Caco-2 (cell line): ENCODE results near the gene GDA. TPM values are rescaled to one million over a fixed set of nuclear protein-coding genes. Genes with fewer than 3 reads are reported as not detected.

Experiments
- BruUV-seq: library from RNA; stranded (reverse); fragments of 400-500 nt; replicated peaks from 2 replicates; lab custom pipeline; 2021; lab: Mats Ljungman, UMichigan
- CTCF ChIA-PET: fragments of 300-600 bp; sonication (Branson Sonifier 250); formaldehyde crosslinking; loops from one replicate; lab custom pipeline; 2022; ENCODE audit warnings: antibody characterized with exemption; lab: Charles Lee
- POLR2A ChIA-PET: fragments of 300-600 bp; sonication (Branson Sonifier 250); formaldehyde crosslinking; loops from one replicate; lab custom pipeline; 2022; ENCODE audit warnings: antibody characterized with exemption; lab: Charles Lee
- DNase-seq, 2 experiments: peaks; one replicate each; pipeline versions ENCODE4 v3.0.0 to v3.0.0-alpha.2; 2020 to 2022
- H3K27me3 ChIP-seq: replicated peaks from 2 replicates; pipeline ENCODE4 v1.6.0; 2011; ENCODE audit warnings: low read length; ENCODE audit not compliant: control insufficient read depth, insufficient read depth
- H3K36me3 ChIP-seq: 2 replicates; pipeline ENCODE4 v1.5.1; 2011; ENCODE audit warnings: low read length; ENCODE audit not compliant: control insufficient read depth, insufficient read depth
- H3K4me1 ChIP-seq: fragments of 250-450 bp; sonication (Bioruptor Pico); 2 replicates; pipeline ENCODE4 v1.5.1; 2020; ENCODE audit warnings: mild to moderate bottlenecking
- H3K4me3 ChIP-seq: 2 replicates; pipeline ENCODE4 v1.5.1; 2011; ENCODE audit warnings: low read depth, mild to moderate bottlenecking, control low read depth, low read length
- H3K9me3 ChIP-seq: fragments of 250-450 bp; sonication (Bioruptor Pico); 2 replicates; pipeline ENCODE4 v1.5.1; 2020; ENCODE audit warnings: mild to moderate bottlenecking, moderate library complexity
- H3K27ac Mint-ChIP-seq: one replicate; pipeline ENCODE4 v1.8.0; 2022; ENCODE audit warnings: mixed read lengths; ENCODE audit not compliant: unreplicated experiment
- H3K27me3 Mint-ChIP-seq: one replicate; pipeline ENCODE4 v1.8.0; 2022; ENCODE audit warnings: mixed read lengths; ENCODE audit not compliant: insufficient read depth, unreplicated experiment
- H3K36me3 Mint-ChIP-seq: one replicate; pipeline ENCODE4 v1.8.0; 2022; ENCODE audit warnings: mild to moderate bottlenecking, mixed read lengths; ENCODE audit not compliant: insufficient read depth, unreplicated experiment
- H3K4me1 Mint-ChIP-seq: one replicate; pipeline ENCODE4 v1.8.0; 2022; ENCODE audit warnings: low read depth, mixed read lengths; ENCODE audit not compliant: unreplicated experiment
- H3K4me3 Mint-ChIP-seq: one replicate; pipeline ENCODE4 v1.8.0; 2022; ENCODE audit warnings: mild to moderate bottlenecking, moderate library complexity, mixed read lengths; ENCODE audit not compliant: unreplicated experiment
- H3K9me3 Mint-ChIP-seq: one replicate; pipeline ENCODE4 v1.8.0; 2022; ENCODE audit warnings: mixed read lengths; ENCODE audit not compliant: unreplicated experiment
- CTCF ChIP-seq, 2 experiments: fragments of 200-600 bp in 1 of 2; IDR thresholded peaks; 1 replicate in 1 of 2; 2 replicates in 1 of 2; pipeline versions ENCODE4 v1.5.1 to v1.8.0; 2011 to 2022; ENCODE audit warnings: antibody characterized with exemption in 1 of 2, control low read depth in 1 of 2, inconsistent platforms in 1 of 2, low read depth in 1 of 2, low read length in 1 of 2, mild to moderate bottlenecking in 1 of 2, moderate library complexity in 1 of 2; ENCODE audit not compliant: insufficient read depth in 1 of 2, severe bottlenecking in 1 of 2, unreplicated experiment in 1 of 2
- intact Hi-C: fragments of 100-400 bp; cut with micrococcal nuclease; formaldehyde crosslinking; loops from one replicate; pipeline ENCODE4 v1.10.0; 2022; ENCODE audit not compliant: unreplicated experiment
- total RNA-seq: library from RNA; stranded (reverse); gene quantifications from 2 replicates; pipeline ENCODE4 v1.2.3, GENCODE V29; 2022

Gene GDA
- total RNA-seq, 1 experiment from 2014 or later = 3.1 TPM

- ChIA-PET CTCF (interaction anchor here (0.6 kb wide), 1 partner anchor 203 kb away, joined by 5 read pairs; no protein-coding TSS in a partner anchor), POLR2A (no interaction called here)
- Histone ChIP-seq H3K27me3 (no peaks in the 10 kb centered on the region), H3K36me3 (no peaks in the 10 kb centered on the region), H3K4me1 (no peaks in the 10 kb centered on the region), H3K9me3 (no peaks in the 10 kb centered on the region), H3K4me3 (no peak overlapping the region)
- Mint-ChIP-seq H3K27ac (no peak overlapping the region), H3K27me3 (no peaks in the 10 kb centered on the region), H3K36me3 (no peaks in the 10 kb centered on the region), H3K4me1 (peaks cover 18% of the 10 kb centered on the region), H3K9me3 (no peaks in the 10 kb centered on the region), H3K4me3 (no peak overlapping the region)
- DNase-seq = no peak
- intact Hi-C loops = no loop called here
- BruUV-seq = no TSS peak
- no peak for TF ChIP-seq CTCF (IDR thresholded peaks at IDR 0.05; ENCODE audit: insufficient read depth in 1 of 2, low read depth in 1 of 2, low read length in 1 of 2, severe bottlenecking in 1 of 2, unreplicated experiment in 1 of 2)
These were observed 36.3 kb downstream of the GDA start for GRCh38 chr9:72185561-72185960.

GRCh38 chr9:72187121-72187695, 38.0 kb downstream of the GDA start:
- intact Hi-C loops = no loop called here
- no peak for DNase-seq
- H3K36me3 Mint-ChIP-seq = no peaks in the 10 kb centered on the region
- CTCF ChIA-PET = no interaction called here
- H3K4me1 Mint-ChIP-seq = peaks cover 18% of the 10 kb centered on the region
- H3K36me3 ChIP-seq = no peaks in the 10 kb centered on the region
- H3K27me3 Mint-ChIP-seq = no peaks in the 10 kb centered on the region
- no peak overlapping the region for H3K27ac Mint-ChIP-seq
- POLR2A ChIA-PET = no interaction called here
- no peaks in the 10 kb centered on the region for H3K4me1 ChIP-seq
- no TSS peak for BruUV-seq
- no peaks in the 10 kb centered on the region for H3K9me3 Mint-ChIP-seq
- TF ChIP-seq CTCF (IDR thresholded peaks at IDR 0.05; ENCODE audit: insufficient read depth in 1 of 2, low read depth in 1 of 2, low read length in 1 of 2, severe bottlenecking in 1 of 2, unreplicated experiment in 1 of 2) = no peak
- no peak overlapping the region for H3K4me3 ChIP-seq
- H3K4me3 Mint-ChIP-seq = no peak overlapping the region
- no peaks in the 10 kb centered on the region for H3K9me3 ChIP-seq
- H3K27me3 ChIP-seq = no peaks in the 10 kb centered on the region

GRCh38 chr9:72188232-72188631, 39.0 kb downstream of the GDA start:
- no TSS peak for BruUV-seq
- TF ChIP-seq CTCF (IDR thresholded peaks at IDR 0.05; ENCODE audit: insufficient read depth in 1 of 2, low read depth in 1 of 2, low read length in 1 of 2, severe bottlenecking in 1 of 2, unreplicated experiment in 1 of 2) = no peak
- Mint-ChIP-seq H3K4me1 (peaks cover 18% of the 10 kb centered on the region), H3K27me3 (no peaks in the 10 kb centered on the region), H3K4me3 (no peak overlapping the region), H3K36me3 (no peaks in the 10 kb centered on the region), H3K9me3 (no peaks in the 10 kb centered on the region), H3K27ac (no peak overlapping the region)
- no peaks in the 10 kb centered on the region for H3K36me3 ChIP-seq
- no peaks in the 10 kb centered on the region for H3K9me3 ChIP-seq
- CTCF ChIA-PET = no interaction called here
- H3K4me3 ChIP-seq = no peak overlapping the region
- no peak for DNase-seq
- POLR2A ChIA-PET = no interaction called here
- no peaks in the 10 kb centered on the region for H3K4me1 ChIP-seq
- intact Hi-C loops = no loop called here
- no peaks in the 10 kb centered on the region for H3K27me3 ChIP-seq
